Measurements from ENCODE around the gene CREB5. TPM values are rescaled to one million over a fixed set of nuclear protein-coding genes. Genes with fewer than 3 reads are reported as not detected.

CREB5 gene
- total RNA-seq, 1 experiment from 2014 or later = 1.3 TPM

DNA sequence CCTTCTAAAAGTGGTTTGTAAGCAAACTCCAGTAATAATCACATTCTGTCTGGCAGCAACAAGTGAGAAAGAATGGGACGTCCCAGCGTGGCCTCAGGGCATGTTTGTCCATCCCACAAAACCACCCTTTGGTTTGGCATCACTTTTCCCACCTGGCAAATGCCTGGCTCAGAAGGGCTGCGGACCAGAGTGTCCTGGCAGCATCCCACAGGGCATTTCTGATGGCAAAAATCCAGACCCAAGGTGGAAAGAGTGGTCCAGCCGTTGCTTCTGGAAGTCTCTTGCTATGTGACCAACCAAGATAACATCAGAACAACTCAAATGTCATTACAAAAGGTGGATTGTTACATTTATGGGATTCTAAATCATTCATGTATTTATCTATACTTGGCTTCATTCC lies 174.4 kb downstream of the CREB5 start (continued):
- no peak for TF ChIP-seq ZNF532 (CRISPR knock-in tag; IDR thresholded peaks at IDR 0.05; ENCODE audit: borderline replicate concordance)
- TF ChIP-seq ATF1 (CRISPR knock-in tag; IDR thresholded peaks at IDR 0.05) = no peak
- TF ChIP-seq CREB1 (CRISPR knock-in tag; IDR thresholded peaks at IDR 0.05) = no peak
- TF ChIP-seq IRF1 (CRISPR knock-in tag; IDR thresholded peaks at IDR 0.05) = no peak
- no peak for TF ChIP-seq ZNF317 (CRISPR knock-in tag; IDR thresholded peaks at IDR 0.05; ENCODE audit: borderline replicate concordance, low read depth)
- no peak for TF ChIP-seq ZNF396 (CRISPR knock-in tag; IDR thresholded peaks at IDR 0.05; ENCODE audit: borderline replicate concordance)
- TF ChIP-seq, protein P1, sequence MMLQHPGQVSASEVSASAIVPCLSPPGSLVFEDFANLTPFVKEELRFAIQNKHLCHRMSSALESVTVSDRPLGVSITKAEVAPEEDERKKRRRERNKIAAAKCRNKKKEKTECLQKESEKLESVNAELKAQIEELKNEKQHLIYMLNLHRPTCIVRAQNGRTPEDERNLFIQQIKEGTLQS (CRISPR knock-in tag; conservative IDR thresholded peaks at IDR 0.05) = no peak

DNA sequence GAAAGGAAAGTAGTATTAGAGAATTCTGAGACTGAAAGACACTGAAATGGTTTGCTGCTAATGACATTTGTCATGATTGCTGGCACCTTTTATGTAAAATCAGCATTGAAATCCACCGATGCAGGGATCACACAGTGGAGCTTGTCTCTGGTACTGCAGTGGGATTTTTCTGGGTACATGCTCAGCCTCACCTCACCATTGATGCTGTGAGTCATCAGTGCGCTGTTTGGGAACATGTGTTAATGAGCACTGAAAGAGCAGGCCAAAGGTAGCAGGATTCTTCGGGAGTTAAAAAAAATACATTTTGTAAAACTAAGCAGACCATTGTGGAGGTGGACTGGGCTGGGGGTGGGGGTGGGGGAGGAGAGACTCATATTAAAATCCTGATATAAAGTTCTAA lies 174.9 kb downstream of the CREB5 start:
- ChIA-PET POLR2A (no interaction called here), CTCF (no interaction called here)
- no peaks in the 10 kb centered on the region; the same call in 1 of the 2 replicates for H3K27me3 Mint-ChIP-seq (ENCODE audit: low read depth)
- H3K4me1 Mint-ChIP-seq = no peaks in the 10 kb centered on the region
- no peak for ATAC-seq
- DNase-seq (ENCODE audit: low spot score) = no peak
- no peaks in the 10 kb centered on the region for H3K36me3 Mint-ChIP-seq
- no peak overlapping the region for H3K27ac Mint-ChIP-seq
- H3K9me3 Mint-ChIP-seq = no peaks in the 10 kb centered on the region
- no peak overlapping the region for H3K4me3 Mint-ChIP-seq
- TF ChIP-seq JAZF1 (CRISPR knock-in tag; IDR thresholded peaks at IDR 0.05) (no peak), CBFB (CRISPR knock-in tag; IDR thresholded peaks at IDR 0.05; ENCODE audit: low read depth) (no peak), SOX15 (CRISPR knock-in tag; IDR thresholded peaks at IDR 0.05) (no peak), TEAD1 (CRISPR knock-in tag; IDR thresholded peaks at IDR 0.05) (no peak), NR2C2 (CRISPR knock-in tag; IDR thresholded peaks at IDR 0.05) (no peak), HMGA2 (CRISPR knock-in tag; IDR thresholded peaks at IDR 0.05) (no peak), SP1 (CRISPR knock-in tag; conservative IDR thresholded peaks at IDR 0.05) (no peak), IRF1 (CRISPR knock-in tag; IDR thresholded peaks at IDR 0.05) (no peak), ZNF219 (CRISPR knock-in tag; IDR thresholded peaks at IDR 0.05; ENCODE audit: borderline replicate concordance) (no peak), RELA (CRISPR knock-in tag; IDR thresholded peaks at IDR 0.05; ENCODE audit: borderline replicate concordance) (no peak), GTF2I (CRISPR knock-in tag; conservative IDR thresholded peaks at IDR 0.05) (no peak), EMX1 (CRISPR knock-in tag; IDR thresholded peaks at IDR 0.05) (no peak), E2F1 (CRISPR knock-in tag; IDR thresholded peaks at IDR 0.05) (no peak)
- TF ChIP-seq, protein P2, sequence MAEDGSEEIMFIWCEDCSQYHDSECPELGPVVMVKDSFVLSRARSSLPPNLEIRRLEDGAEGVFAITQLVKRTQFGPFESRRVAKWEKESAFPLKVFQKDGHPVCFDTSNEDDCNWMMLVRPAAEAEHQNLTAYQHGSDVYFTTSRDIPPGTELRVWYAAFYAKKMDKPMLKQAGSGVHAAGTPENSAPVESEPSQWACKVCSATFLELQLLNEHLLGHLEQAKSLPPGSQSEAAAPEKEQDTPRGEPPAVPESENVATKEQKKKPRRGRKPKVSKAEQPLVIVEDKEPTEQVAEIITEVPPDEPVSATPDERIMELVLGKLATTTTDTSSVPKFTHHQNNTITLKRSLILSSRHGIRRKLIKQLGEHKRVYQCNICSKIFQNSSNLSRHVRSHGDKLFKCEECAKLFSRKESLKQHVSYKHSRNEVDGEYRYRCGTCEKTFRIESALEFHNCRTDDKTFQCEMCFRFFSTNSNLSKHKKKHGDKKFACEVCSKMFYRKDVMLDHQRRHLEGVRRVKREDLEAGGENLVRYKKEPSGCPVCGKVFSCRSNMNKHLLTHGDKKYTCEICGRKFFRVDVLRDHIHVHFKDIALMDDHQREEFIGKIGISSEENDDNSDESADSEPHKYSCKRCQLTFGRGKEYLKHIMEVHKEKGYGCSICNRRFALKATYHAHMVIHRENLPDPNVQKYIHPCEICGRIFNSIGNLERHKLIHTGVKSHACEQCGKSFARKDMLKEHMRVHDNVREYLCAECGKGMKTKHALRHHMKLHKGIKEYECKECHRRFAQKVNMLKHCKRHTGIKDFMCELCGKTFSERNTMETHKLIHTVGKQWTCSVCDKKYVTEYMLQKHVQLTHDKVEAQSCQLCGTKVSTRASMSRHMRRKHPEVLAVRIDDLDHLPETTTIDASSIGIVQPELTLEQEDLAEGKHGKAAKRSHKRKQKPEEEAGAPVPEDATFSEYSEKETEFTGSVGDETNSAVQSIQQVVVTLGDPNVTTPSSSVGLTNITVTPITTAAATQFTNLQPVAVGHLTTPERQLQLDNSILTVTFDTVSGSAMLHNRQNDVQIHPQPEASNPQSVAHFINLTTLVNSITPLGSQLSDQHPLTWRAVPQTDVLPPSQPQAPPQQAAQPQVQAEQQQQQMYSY (CRISPR knock-in tag; IDR thresholded peaks at IDR 0.05) = no peak
- TF ChIP-seq, protein P3, sequence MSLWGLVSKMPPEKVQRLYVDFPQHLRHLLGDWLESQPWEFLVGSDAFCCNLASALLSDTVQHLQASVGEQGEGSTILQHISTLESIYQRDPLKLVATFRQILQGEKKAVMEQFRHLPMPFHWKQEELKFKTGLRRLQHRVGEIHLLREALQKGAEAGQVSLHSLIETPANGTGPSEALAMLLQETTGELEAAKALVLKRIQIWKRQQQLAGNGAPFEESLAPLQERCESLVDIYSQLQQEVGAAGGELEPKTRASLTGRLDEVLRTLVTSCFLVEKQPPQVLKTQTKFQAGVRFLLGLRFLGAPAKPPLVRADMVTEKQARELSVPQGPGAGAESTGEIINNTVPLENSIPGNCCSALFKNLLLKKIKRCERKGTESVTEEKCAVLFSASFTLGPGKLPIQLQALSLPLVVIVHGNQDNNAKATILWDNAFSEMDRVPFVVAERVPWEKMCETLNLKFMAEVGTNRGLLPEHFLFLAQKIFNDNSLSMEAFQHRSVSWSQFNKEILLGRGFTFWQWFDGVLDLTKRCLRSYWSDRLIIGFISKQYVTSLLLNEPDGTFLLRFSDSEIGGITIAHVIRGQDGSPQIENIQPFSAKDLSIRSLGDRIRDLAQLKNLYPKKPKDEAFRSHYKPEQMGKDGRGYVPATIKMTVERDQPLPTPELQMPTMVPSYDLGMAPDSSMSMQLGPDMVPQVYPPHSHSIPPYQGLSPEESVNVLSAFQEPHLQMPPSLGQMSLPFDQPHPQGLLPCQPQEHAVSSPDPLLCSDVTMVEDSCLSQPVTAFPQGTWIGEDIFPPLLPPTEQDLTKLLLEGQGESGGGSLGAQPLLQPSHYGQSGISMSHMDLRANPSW (CRISPR knock-in tag; conservative IDR thresholded peaks at IDR 0.05; ENCODE audit: low read depth) = no peak
- TF ChIP-seq, protein P4, sequence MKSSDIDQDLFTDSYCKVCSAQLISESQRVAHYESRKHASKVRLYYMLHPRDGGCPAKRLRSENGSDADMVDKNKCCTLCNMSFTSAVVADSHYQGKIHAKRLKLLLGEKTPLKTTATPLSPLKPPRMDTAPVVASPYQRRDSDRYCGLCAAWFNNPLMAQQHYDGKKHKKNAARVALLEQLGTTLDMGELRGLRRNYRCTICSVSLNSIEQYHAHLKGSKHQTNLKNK (CRISPR knock-in tag; IDR thresholded peaks at IDR 0.05) = no peak
- TF ChIP-seq, protein P5, sequence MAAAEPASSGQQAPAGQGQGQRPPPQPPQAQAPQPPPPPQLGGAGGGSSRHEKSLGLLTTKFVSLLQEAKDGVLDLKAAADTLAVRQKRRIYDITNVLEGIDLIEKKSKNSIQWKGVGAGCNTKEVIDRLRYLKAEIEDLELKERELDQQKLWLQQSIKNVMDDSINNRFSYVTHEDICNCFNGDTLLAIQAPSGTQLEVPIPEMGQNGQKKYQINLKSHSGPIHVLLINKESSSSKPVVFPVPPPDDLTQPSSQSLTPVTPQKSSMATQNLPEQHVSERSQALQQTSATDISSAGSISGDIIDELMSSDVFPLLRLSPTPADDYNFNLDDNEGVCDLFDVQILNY (CRISPR knock-in tag; IDR thresholded peaks at IDR 0.05) = no peak
